DND-41 (cell line): ENCODE data around the gene YPEL5.
"Not testable (repeated sequence)": the region's sequence is repeated elsewhere in the genome, so short reads cannot be mapped to it uniquely, and the experiment has no call there.

Source experiments
- ATAC-seq: fragments of 200-7000 bp; cut with Tn5 transposase; 3 replicates; pipeline ENCODE4 v1.9.1; 2021; ENCODE audit warnings: low read depth; ENCODE audit not compliant: insufficient read depth
- DNase-seq: peaks from one replicate; pipeline ENCODE4 v3.0.0-alpha.2; 2020
- H2AFZ ChIP-seq: 2 replicates; pipeline ENCODE4 v1.6.0; 2012; ENCODE audit warnings: low read depth, low read length
- H3K27ac ChIP-seq: 2 replicates; pipeline ENCODE4 v1.5.1; 2012; ENCODE audit warnings: low read length, inconsistent platforms
- H3K27me3 ChIP-seq: fragments of 200-600 bp; sonication (generic); 2 replicates; pipeline ENCODE4 v1.6.0; 2012; ENCODE audit warnings: low read length, mild to moderate bottlenecking, inconsistent platforms; ENCODE audit not compliant: insufficient read depth, poor library complexity
- H3K36me3 ChIP-seq: 2 replicates; pipeline ENCODE4 v1.5.1; 2012; ENCODE audit warnings: low read length, inconsistent platforms; ENCODE audit not compliant: insufficient read depth
- H3K4me1 ChIP-seq: 2 replicates; pipeline ENCODE4 v1.5.1; 2012; ENCODE audit warnings: mild to moderate bottlenecking, low read length; ENCODE audit not compliant: insufficient read depth
- H3K4me2 ChIP-seq: 2 replicates; pipeline ENCODE4 v1.6.0; 2012; ENCODE audit warnings: mild to moderate bottlenecking, moderate library complexity, low read length, inconsistent platforms; ENCODE audit not compliant: insufficient read depth
- H3K4me3 ChIP-seq, 2 experiments: fragments of 200-600 bp in 1 of 2; shearing (Covaris generic) in 1 of 2; 2 replicates each; pipeline ENCODE4 v1.5.1; 2012 to 2016; ENCODE audit warnings: inconsistent platforms in 2 of 2, low read length in 2 of 2, mild to moderate bottlenecking in 2 of 2, low read depth in 1 of 2, moderate library complexity in 1 of 2
- H3K79me2 ChIP-seq: 2 replicates; pipeline ENCODE4 v1.6.0; 2012; ENCODE audit warnings: low read length, inconsistent platforms; ENCODE audit not compliant: insufficient read depth
- H3K9ac ChIP-seq: 2 replicates; pipeline ENCODE4 v1.6.0; 2012; ENCODE audit warnings: low read depth, mild to moderate bottlenecking, inconsistent platforms, low read length, moderate library complexity
- H3K9me3 ChIP-seq: 2 replicates; pipeline ENCODE4 v1.5.1; 2012; ENCODE audit warnings: low read length, moderate library complexity, mild to moderate bottlenecking, inconsistent platforms; ENCODE audit not compliant: insufficient read depth, severe bottlenecking
- H4K20me1 ChIP-seq: 2 replicates; pipeline ENCODE4 v1.6.0; 2012; ENCODE audit warnings: low read length; ENCODE audit not compliant: insufficient read depth
- EZH2 ChIP-seq: IDR thresholded peaks from 3 replicates; pipeline ENCODE4 v1.6.1; 2012; ENCODE audit warnings: borderline replicate concordance, low read depth, mild to moderate bottlenecking, moderate library complexity, low read length, inconsistent platforms; ENCODE audit not compliant: severe bottlenecking
- TF ChIP-seq, protein P1 (sequence below): IDR thresholded peaks from 2 replicates; pipeline ENCODE4 v1.5.1; 2012; ENCODE audit warnings: borderline replicate concordance, low read length, moderate library complexity, mild to moderate bottlenecking; ENCODE audit not compliant: poor library complexity, severe bottlenecking; ENCODE audit errors: extremely low read depth

The YPEL5 gene

DNA sequence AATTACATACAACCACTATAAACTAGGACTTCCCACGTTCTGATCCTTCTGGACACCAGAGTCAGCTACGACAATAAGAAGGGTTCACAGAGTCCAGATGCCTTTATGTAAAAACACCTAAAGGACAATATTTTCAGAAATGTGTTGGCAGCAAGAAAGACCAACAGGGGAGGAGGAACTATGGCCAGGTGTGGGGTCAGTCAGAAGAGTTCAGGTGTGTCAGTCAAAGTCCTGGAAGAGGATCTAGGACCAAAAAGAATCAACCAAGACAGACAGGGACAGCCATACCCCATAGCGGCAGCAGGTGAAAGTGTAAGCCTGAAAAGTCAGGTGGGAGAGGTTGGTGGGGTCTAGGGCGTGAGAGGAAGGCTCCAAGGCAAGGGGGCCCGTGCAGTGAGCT lies 38.0 kb upstream of the YPEL5 start:
- H4K20me1 ChIP-seq, result no peaks in the 10 kb centered on the region
- TF ChIP-seq, protein P1, sequence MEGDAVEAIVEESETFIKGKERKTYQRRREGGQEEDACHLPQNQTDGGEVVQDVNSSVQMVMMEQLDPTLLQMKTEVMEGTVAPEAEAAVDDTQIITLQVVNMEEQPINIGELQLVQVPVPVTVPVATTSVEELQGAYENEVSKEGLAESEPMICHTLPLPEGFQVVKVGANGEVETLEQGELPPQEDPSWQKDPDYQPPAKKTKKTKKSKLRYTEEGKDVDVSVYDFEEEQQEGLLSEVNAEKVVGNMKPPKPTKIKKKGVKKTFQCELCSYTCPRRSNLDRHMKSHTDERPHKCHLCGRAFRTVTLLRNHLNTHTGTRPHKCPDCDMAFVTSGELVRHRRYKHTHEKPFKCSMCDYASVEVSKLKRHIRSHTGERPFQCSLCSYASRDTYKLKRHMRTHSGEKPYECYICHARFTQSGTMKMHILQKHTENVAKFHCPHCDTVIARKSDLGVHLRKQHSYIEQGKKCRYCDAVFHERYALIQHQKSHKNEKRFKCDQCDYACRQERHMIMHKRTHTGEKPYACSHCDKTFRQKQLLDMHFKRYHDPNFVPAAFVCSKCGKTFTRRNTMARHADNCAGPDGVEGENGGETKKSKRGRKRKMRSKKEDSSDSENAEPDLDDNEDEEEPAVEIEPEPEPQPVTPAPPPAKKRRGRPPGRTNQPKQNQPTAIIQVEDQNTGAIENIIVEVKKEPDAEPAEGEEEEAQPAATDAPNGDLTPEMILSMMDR, result no peak
- TF ChIP-seq EZH2, result no peak
- no peak overlapping the region for H3K9ac ChIP-seq
- H3K27me3 ChIP-seq, result no peaks in the 10 kb centered on the region
- ATAC-seq, result no peak
- H3K4me1 ChIP-seq, result no peaks in the 10 kb centered on the region
- no peak overlapping the region for H2AFZ ChIP-seq
- no peaks in the 10 kb centered on the region for H3K36me3 ChIP-seq
- no peak for DNase-seq
- no peak overlapping the region for H3K27ac ChIP-seq
- no peak overlapping the region for H3K4me2 ChIP-seq
- no peaks in the 10 kb centered on the region for H3K79me2 ChIP-seq
- H3K9me3 ChIP-seq, result no peaks in the 10 kb centered on the region
- H3K4me3 ChIP-seq, result no peak overlapping the region

DNA sequence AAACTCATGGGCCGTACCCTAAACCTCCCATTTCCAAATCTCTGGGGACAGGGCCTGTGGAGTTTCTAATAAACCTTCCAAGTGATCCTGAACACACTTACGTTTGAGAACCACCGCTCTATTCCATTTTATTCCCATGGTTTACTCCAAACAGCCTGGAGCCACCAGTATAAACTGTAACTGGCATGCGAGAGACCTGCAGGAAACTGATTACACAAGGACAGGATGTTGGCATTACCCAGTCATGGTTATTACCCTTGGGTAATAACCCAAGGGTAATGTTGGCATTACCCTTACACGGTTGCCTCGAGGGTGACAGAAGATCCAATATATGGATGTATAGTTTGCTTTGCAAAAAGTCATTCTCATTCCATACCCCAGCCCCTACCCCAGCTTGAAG lies 37.0 kb upstream of the YPEL5 start:
- Histone ChIP-seq H3K27me3 (no peaks in the 10 kb centered on the region), H3K9me3 (no peaks in the 10 kb centered on the region), H3K9ac (no peak overlapping the region), H3K4me3 (no peak overlapping the region), H4K20me1 (no peaks in the 10 kb centered on the region), H3K36me3 (no peaks in the 10 kb centered on the region), H3K4me1 (no peaks in the 10 kb centered on the region), H3K4me2 (no peak overlapping the region), H3K27ac (no peak overlapping the region), H3K79me2 (no peaks in the 10 kb centered on the region), H2AFZ (no peak overlapping the region)
- TF ChIP-seq, protein P1, result no peak
- no peak for TF ChIP-seq EZH2
- no peak for DNase-seq
- ATAC-seq, result no peak

DNA sequence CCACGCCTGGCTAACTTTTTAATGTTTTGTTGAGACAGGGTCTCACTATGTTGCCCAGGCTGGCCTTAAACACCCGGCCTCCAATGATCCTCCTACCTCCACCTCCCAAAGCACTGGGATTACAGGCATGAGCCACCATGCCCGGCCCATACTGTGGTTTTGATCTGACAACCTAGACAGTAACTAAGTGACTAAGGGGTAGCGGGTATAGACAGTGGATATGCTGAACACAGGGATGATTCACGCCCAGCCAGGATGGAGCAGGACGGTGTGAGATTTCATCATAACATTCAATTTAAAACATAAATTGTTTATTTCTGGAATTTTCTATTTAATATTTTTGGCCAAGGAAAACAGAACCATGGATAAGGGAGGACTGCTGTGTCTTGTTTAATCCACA lies 36.0 kb upstream of the YPEL5 start:
- H3K4me1 ChIP-seq, result no peaks in the 10 kb centered on the region
- no peak overlapping the region for H3K9ac ChIP-seq
- H3K4me2 ChIP-seq, result no peak overlapping the region
- no peaks in the 10 kb centered on the region for H3K27me3 ChIP-seq
- H3K9me3 ChIP-seq, result no peaks in the 10 kb centered on the region
- no peaks in the 10 kb centered on the region for H4K20me1 ChIP-seq
- no peaks in the 10 kb centered on the region for H3K79me2 ChIP-seq
- H3K4me3 ChIP-seq, result no peak overlapping the region
- ATAC-seq (no peak), DNase-seq (no peak)
- no peak overlapping the region for H2AFZ ChIP-seq
- no peaks in the 10 kb centered on the region for H3K36me3 ChIP-seq
- TF ChIP-seq EZH2, result no peak
- TF ChIP-seq, protein P1, result no peak
- no peak overlapping the region for H3K27ac ChIP-seq

DNA sequence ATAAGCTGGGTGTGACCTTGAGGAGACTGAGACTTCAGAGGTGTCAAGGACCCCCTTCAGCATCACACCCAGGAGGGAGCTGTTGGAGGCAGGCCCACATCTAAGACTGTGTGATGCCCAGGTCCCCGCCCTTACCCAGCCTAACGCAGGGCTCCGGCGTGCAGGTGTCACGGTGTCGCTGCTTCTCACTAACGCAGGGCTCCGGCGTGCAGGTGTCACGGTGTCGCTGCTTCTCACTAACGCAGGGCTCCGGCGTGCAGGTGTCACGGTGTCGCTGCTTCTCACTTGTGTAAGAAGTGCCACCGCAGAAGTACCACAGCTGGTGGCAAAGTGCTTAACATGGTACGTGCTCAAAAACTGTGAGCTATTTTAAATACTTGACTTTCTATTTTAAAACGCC lies 35.6 kb upstream of the YPEL5 start:
- H3K27ac ChIP-seq, H4K20me1 ChIP-seq, H3K27me3 ChIP-seq, ATAC-seq, H2AFZ ChIP-seq, DNase-seq, H3K36me3 ChIP-seq, H3K4me3 ChIP-seq, H3K4me2 ChIP-seq, H3K9me3 ChIP-seq, H3K4me1 ChIP-seq, H3K9ac ChIP-seq, H3K79me2 ChIP-seq: not testable (repeated sequence)
